GM19455 (cell line): ENCODE data around the gene ADAMTSL1.

Experiments used
- ATAC-seq: cut with Tn5 transposase; IDR thresholded peaks from one replicate; pipeline ENCODE4 v1.9.1; 2021; ENCODE audit not compliant: unreplicated experiment

Gene ADAMTSL1

GRCh38 chr9:18550286-18550685 lies 76.3 kb downstream of the ADAMTSL1 start:
- no peak for ATAC-seq

GRCh38 chr9:18554244-18554643 lies 80.3 kb downstream of the ADAMTSL1 start:
- ATAC-seq = no peak

GRCh38 chr9:18555105-18555883 lies 81.3 kb downstream of the ADAMTSL1 start:
- no peak for ATAC-seq

- no peak for ATAC-seq
Measured at GRCh38 chr9:18564018-18564880, 90.3 kb downstream of the ADAMTSL1 start.

GRCh38 chr9:18566121-18566520 lies 92.2 kb downstream of the ADAMTSL1 start:
- no peak for ATAC-seq

- ATAC-seq = no peak
Measured at GRCh38 chr9:18568973-18569372, 95.0 kb downstream of the ADAMTSL1 start.

- ATAC-seq = no peak
Measured at GRCh38 chr9:18569941-18570630, 96.1 kb downstream of the ADAMTSL1 start.

GRCh38 chr9:18573021-18573556 lies 99.1 kb downstream of the ADAMTSL1 start:
- ATAC-seq = no peak

- ATAC-seq = no peak
Measured at GRCh38 chr9:18575686-18576085, 101.7 kb downstream of the ADAMTSL1 start.

GRCh38 chr9:18579536-18579935 lies 105.6 kb downstream of the ADAMTSL1 start:
- ATAC-seq = no peak

- no peak for ATAC-seq
Measured at GRCh38 chr9:18580151-18580550, 106.2 kb downstream of the ADAMTSL1 start.

GRCh38 chr9:18585996-18586395 lies 112.0 kb downstream of the ADAMTSL1 start:
- ATAC-seq = no peak

- no peak for ATAC-seq
Measured at GRCh38 chr9:18588002-18588401, 114.0 kb downstream of the ADAMTSL1 start.

GRCh38 chr9:18591261-18591660 lies 117.3 kb downstream of the ADAMTSL1 start:
- ATAC-seq = no peak

GRCh38 chr9:18594837-18595236 lies 120.9 kb downstream of the ADAMTSL1 start:
- no peak for ATAC-seq

- no peak for ATAC-seq
Measured at GRCh38 chr9:18595597-18595996, 121.6 kb downstream of the ADAMTSL1 start.

- no peak for ATAC-seq
Measured at GRCh38 chr9:18596920-18597319, 123.0 kb downstream of the ADAMTSL1 start.

GRCh38 chr9:18598969-18599368 lies 125.0 kb downstream of the ADAMTSL1 start:
- no peak for ATAC-seq

- ATAC-seq = no peak
Measured at GRCh38 chr9:18601026-18601425, 127.1 kb downstream of the ADAMTSL1 start.

- no peak for ATAC-seq
Measured at GRCh38 chr9:18601956-18602355, 128.0 kb downstream of the ADAMTSL1 start.
